Adipose tissue (tissue), 3 donors: ENCODE measurements around the gene BMPR1A. TPM values are rescaled to one million over a fixed set of nuclear protein-coding genes. Genes with fewer than 3 reads are reported as not detected.
"Not testable (repeated sequence)": the region's sequence is repeated elsewhere in the genome, so short reads cannot be mapped to it uniquely, and the experiment has no call there.

Experiments
- H3K27ac ChIP-seq: one replicate; pipeline ENCODE4 v1.5.1; 2013; ENCODE audit warnings: low read depth, low read length
- WGBS, 3 donors: extraction: QIAGEN DNeasy Blood & Tissue Kit; methylation state at CpG; one replicate each; pipeline ENCODE4 v1.1.7; 2013; 5-methylcytosine and 5-hydroxymethylcytosine counted together
- polyA plus RNA-seq, 3 donors: library from polyadenylated mRNA; stranded (reverse); fragments of 200-250 nt; gene quantifications; one replicate each; pipeline ENCODE4 v1.2.3, GENCODE V29; 2013
- donor health status: healthy with polysubstance abuse.
- donor health status: Bipolar disorder and iron deficiency.
- donor health status: healthy.

The BMPR1A gene
- polyA plus RNA-seq, 3 donors = 6.5 to 12.8 (median 12.3) TPM

DNA sequence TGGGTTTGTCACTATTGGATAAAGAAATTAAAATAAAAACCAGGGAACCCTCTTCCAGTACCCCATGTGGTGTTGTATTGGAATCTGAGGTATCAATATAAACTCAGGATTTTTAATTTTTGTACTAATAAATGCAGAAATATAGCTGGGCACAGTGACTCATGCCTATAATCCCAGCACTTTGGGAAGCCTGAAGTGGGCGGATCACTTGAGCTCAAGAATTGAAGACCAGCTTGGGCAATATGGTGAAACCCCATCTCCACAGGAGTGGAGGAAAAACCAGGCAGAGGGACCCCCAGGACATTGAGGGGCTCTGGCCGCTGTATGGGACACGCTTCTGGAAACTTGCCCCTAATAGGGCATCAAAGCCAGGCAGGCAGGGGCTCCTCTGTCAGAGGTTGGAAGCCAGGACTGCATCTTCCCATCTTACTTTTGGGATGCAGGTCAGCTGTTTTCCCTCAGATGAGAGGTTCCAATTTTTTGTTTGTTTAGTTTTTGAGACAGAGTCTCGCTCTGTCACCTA lies 222.9 kb downstream of the BMPR1A start:
- WGBS, 3 donors = 69 to 91% (median 87%) methylated on average over 4 of the region's 4 CpGs
- no peak overlapping the region for H3K27ac ChIP-seq

DNA sequence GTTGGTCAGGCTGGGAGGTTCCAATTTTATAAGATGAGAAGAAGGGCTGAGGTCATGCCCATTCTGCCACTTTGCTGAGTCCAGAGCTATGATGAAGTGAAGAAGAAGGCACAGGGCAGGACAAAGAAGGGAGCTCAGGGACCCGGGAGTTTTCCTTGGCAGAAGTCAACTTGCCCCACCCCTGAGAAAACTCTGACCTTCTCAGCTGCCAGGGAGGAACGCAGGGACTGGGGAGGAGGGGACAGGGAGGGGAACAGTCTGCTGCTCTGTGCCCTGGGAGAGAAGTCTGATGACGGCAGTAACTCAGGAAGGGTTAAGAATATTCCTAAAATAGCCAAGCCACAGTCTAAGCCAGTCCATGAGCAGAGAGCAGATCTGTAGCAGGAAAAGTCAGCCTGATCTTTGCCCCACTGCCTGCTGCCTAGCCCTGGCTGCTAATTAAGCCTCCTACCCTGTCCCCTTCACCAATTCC lies 223.6 kb downstream of the BMPR1A start:
- 11 to 22% (median 17%) methylated on average over 3 of the region's 3 CpGs for WGBS, 3 donors
- H3K27ac ChIP-seq = no peak overlapping the region

GRCh38 chr10:86981020-86981419 lies 224.6 kb downstream of the BMPR1A start:
- WGBS, 3 donors = 64 to 78% (median 69%) methylated on average over 6 of the region's 6 CpGs
- H3K27ac ChIP-seq = not testable (repeated sequence)

DNA sequence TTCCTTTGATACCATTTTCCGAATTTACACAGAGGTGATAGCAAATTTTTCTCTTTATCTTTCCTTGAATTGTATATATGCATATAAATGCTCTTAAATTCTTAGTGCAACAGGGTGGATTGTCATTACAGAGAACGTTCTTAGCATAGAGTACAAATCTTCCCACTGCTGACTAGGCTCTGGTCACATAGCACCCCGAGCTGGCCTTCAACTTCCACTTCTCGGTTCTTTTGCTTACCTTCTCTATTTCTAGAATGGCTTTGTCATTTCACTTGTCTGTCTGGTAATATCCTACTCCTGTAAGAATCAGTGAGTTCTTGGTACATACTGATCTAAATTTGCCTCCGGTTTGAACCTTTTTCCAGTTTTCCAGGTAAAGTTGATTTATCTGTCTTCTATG lies 225.3 kb downstream of the BMPR1A start:
- no peak overlapping the region for H3K27ac ChIP-seq
- WGBS, 3 donors = 89 to 95% (median 90%) methylated on average over 5 of the region's 5 CpGs

Other genes with a start within 250 kb of the BMPR1A start
- gene WAPL, start 234.8 kb upstream of the BMPR1A start, polyA plus RNA-seq = 10 to 100 TPM in 2 of 3 donors, 1 to 10 TPM in 1; 8.0 to 16.6 (median 14.3) TPM
- under 1 TPM; 0.02 to 0.34 (median 0.18) TPM for gene OPN4, start 102.1 kb upstream of the BMPR1A start, polyA plus RNA-seq
- 10 to 100 TPM in 1 of 3 donors, 1 to 10 TPM in 1, under 1 TPM in 1; 0.63 to 11.6 (median 1.9) TPM for gene LDB3, start 88.1 kb upstream of the BMPR1A start, polyA plus RNA-seq
- 10 to 100 TPM in 2 of 3 donors, 1 to 10 TPM in 1; 6.1 to 56.1 (median 22.4) TPM for gene MMRN2, start 201.0 kb downstream of the BMPR1A start, polyA plus RNA-seq
- 100 to 1,000 TPM in 2 of 3 donors, 1 to 10 TPM in 1; 7.0 to 142 (median 100) TPM for gene SNCG, start 202.0 kb downstream of the BMPR1A start, polyA plus RNA-seq
- 1,000 to 10,000 TPM in 2 of 3 donors, 100 to 1,000 TPM in 1; 135 to 2,071 (median 1,031) TPM for gene ADIRF, start 211.9 kb downstream of the BMPR1A start, polyA plus RNA-seq